GM23338 (cell line): ENCODE results near the gene KCNS3. TPM values are rescaled to one million over a fixed set of nuclear protein-coding genes. Genes with fewer than 3 reads are reported as not detected.

Experiments
- ATAC-seq: fragments of 200-7000 bp; cut with Tn5 transposase; 3 replicates; pipeline ENCODE4 v1.9.1; 2020
- DNase-seq: peaks from one replicate; pipeline ENCODE4 v3.0.0-alpha.2; 2015; ENCODE audit warnings: low spot score
- H2AFZ ChIP-seq: fragments of 200-600 bp; sonication (generic); 2 replicates; pipeline ENCODE4 v1.8.0; 2016; ENCODE audit warnings: antibody characterized with exemption, mild to moderate bottlenecking, moderate library complexity
- H3F3A ChIP-seq: fragments of 200-600 bp; sonication (generic); replicated peaks from 2 replicates; pipeline ENCODE4 v1.8.0; 2017; ENCODE audit warnings: antibody characterized with exemption, mixed run types, low read depth
- H3K27ac ChIP-seq: fragments of 200-600 bp; sonication (generic); 2 replicates; pipeline ENCODE4 v1.6.1; 2016; ENCODE audit warnings: low read depth
- H3K27me3 ChIP-seq: fragments of 200-600 bp; sonication (generic); 2 replicates; pipeline ENCODE4 v1.8.0; 2016; ENCODE audit warnings: mild to moderate bottlenecking, mixed run types, moderate library complexity; ENCODE audit not compliant: insufficient read depth
- H3K36me3 ChIP-seq: fragments of 200-600 bp; sonication (generic); 2 replicates; pipeline ENCODE4 v1.8.0; 2016; ENCODE audit warnings: mild to moderate bottlenecking; ENCODE audit not compliant: insufficient read depth
- H3K4me1 ChIP-seq: fragments of 200-600 bp; sonication (generic); 2 replicates; pipeline ENCODE4 v1.8.0; 2016; ENCODE audit warnings: mild to moderate bottlenecking, moderate library complexity; ENCODE audit not compliant: insufficient read depth
- H3K4me2 ChIP-seq: fragments of 200-600 bp; sonication (generic); 2 replicates; pipeline ENCODE4 v1.7.1; 2017; ENCODE audit warnings: mixed run types
- H3K4me3 ChIP-seq: fragments of 200-600 bp; sonication (generic); 2 replicates; pipeline ENCODE4 v1.6.1; 2016; ENCODE audit warnings: mixed run types
- H3K79me2 ChIP-seq: fragments of 200-600 bp; sonication (generic); replicated peaks from 2 replicates; pipeline ENCODE4 v1.8.0; 2017; ENCODE audit warnings: mild to moderate bottlenecking; ENCODE audit not compliant: insufficient read depth
- H3K9me2 ChIP-seq: fragments of 200-600 bp; sonication (generic); 2 replicates; pipeline ENCODE4 v1.8.0; 2017; ENCODE audit not compliant: insufficient read depth
- H4K20me1 ChIP-seq: fragments of 200-600 bp; sonication (generic); replicated peaks from 2 replicates; pipeline ENCODE4 v1.8.0; 2017; ENCODE audit warnings: mild to moderate bottlenecking; ENCODE audit not compliant: insufficient read depth
- H3K27ac Mint-ChIP-seq: 2 replicates; pipeline ENCODE4 v1.8.0; 2020; ENCODE audit warnings: inconsistent platforms, mild to moderate bottlenecking, moderate library complexity, mixed read lengths
- H3K27me3 Mint-ChIP-seq: 3 replicates; pipeline ENCODE4 v1.8.0; 2022; ENCODE audit warnings: low read depth, mild to moderate bottlenecking, moderate library complexity, mixed read lengths, inconsistent platforms; ENCODE audit not compliant: insufficient read depth, poor library complexity
- H3K36me3 Mint-ChIP-seq: 3 replicates; pipeline ENCODE4 v1.8.0; 2021; ENCODE audit warnings: low read depth, mild to moderate bottlenecking, inconsistent platforms, moderate library complexity, mixed read lengths
- H3K4me1 Mint-ChIP-seq: 3 replicates; pipeline ENCODE4 v1.8.0; 2020; ENCODE audit warnings: mild to moderate bottlenecking, inconsistent platforms, mixed read lengths
- H3K4me3 Mint-ChIP-seq: 3 replicates; pipeline ENCODE4 v1.8.0; 2021; ENCODE audit warnings: moderate library complexity, mild to moderate bottlenecking, inconsistent platforms, mixed read lengths
- H3K9me3 Mint-ChIP-seq: 3 replicates; pipeline ENCODE4 v1.8.0; 2020; ENCODE audit warnings: moderate library complexity, mild to moderate bottlenecking, inconsistent platforms, mixed read lengths
- CTCF ChIP-seq, 2 experiments: fragments of 200-600 bp in 1 of 2; sonication (generic) in 1 of 2; conservative IDR thresholded peaks; 2 replicates each; pipeline versions ENCODE4 v1.5.1 to v1.6.1; 2016 to 2017; ENCODE audit warnings: antibody characterized with exemption in 2 of 2, low read depth in 2 of 2, mild to moderate bottlenecking in 2 of 2, moderate library complexity in 1 of 2
- ETS1 ChIP-seq: IDR thresholded peaks from 2 replicates; pipeline ENCODE4 v1.6.1; 2016; ENCODE audit warnings: antibody characterized with exemption
- EZH2 ChIP-seq: fragments of 200-600 bp; sonication (generic); IDR thresholded peaks from one replicate; pipeline ENCODE4 v1.8.0; 2017; ENCODE audit warnings: antibody characterized with exemption, mild to moderate bottlenecking, low read depth; ENCODE audit not compliant: unreplicated experiment
- EZH2phosphoT487 ChIP-seq: fragments of 200-600 bp; sonication (generic); IDR thresholded peaks from one replicate; pipeline ENCODE4 v1.8.1; 2018; ENCODE audit warnings: antibody characterized with exemption; ENCODE audit not compliant: unreplicated experiment
- JUNB ChIP-seq: IDR thresholded peaks from one replicate; pipeline ENCODE4 v1.6.1; 2016; ENCODE audit warnings: antibody characterized with exemption; ENCODE audit not compliant: unreplicated experiment
- NANOG ChIP-seq: IDR thresholded peaks from 2 replicates; pipeline ENCODE4 v1.6.1; 2016; ENCODE audit warnings: antibody characterized with exemption, borderline replicate concordance
- STAT1 ChIP-seq: IDR thresholded peaks from one replicate; pipeline ENCODE4 v1.6.1; 2016; ENCODE audit warnings: antibody characterized with exemption; ENCODE audit not compliant: unreplicated experiment
- ZNF114 ChIP-seq: fragments of 250-450 bp; sonication (Bioruptor Pico); IDR thresholded peaks from 2 replicates; pipeline ENCODE4 v1.5.0; 2020; ENCODE audit warnings: mild to moderate bottlenecking, moderate library complexity
- ZNF331 ChIP-seq: fragments of 250-450 bp; sonication (Bioruptor Pico); IDR thresholded peaks from 2 replicates; pipeline ENCODE4 v1.5.0; 2020; ENCODE audit warnings: low read depth, mild to moderate bottlenecking, moderate library complexity
- ZNF462 ChIP-seq: fragments of 250-450 bp; sonication (Bioruptor Pico); IDR thresholded peaks from 2 replicates; pipeline ENCODE4 v1.5.0; 2020; ENCODE audit warnings: mild to moderate bottlenecking, moderate library complexity
- polyA plus RNA-seq: library from polyadenylated mRNA; unstranded; fragments of >200 nt; fragmentation: Nextera tagmentation; extraction: Ambion mirVana; gene quantifications from 2 replicates; pipeline ENCODE4 v1.2.1, GENCODE V29; 2016
- total RNA-seq: library from RNA; depleted of rRNA; stranded (reverse); fragments of >200 nt; shearing (Covaris generic); gene quantifications from 2 replicates; pipeline ENCODE4 v1.2.3, GENCODE V29; 2014

Gene KCNS3
- total and polyA plus RNA-seq, 2 experiments from 2014 or later: 23.2 to 80.0 TPM

GRCh38 chr2:17846676-17847075, 31.8 kb upstream of the KCNS3 start (continued):
- no peak for TF ChIP-seq CTCF (conservative IDR thresholded peaks at IDR 0.05; ENCODE audit: low read depth in 2 of 2)

- Mint-ChIP-seq H3K36me3 (no peaks in the 10 kb centered on the region), H3K4me1 (peaks cover 3% of the 10 kb centered on the region; the same call in 1 of the 3 replicates), H3K9me3 (no peaks in the 10 kb centered on the region), H3K27me3 (peaks cover 1% of the 10 kb centered on the region), H3K27ac (no peak overlapping the region), H3K4me3 (no peak overlapping the region)
- Histone ChIP-seq H3F3A (no peaks in the 10 kb centered on the region), H3K4me2 (no peak overlapping the region), H3K79me2 (no peaks in the 10 kb centered on the region), H4K20me1 (no peaks in the 10 kb centered on the region), H2AFZ (no peak overlapping the region), H3K9me2 (0 out of 2 replicates have a peak, but pooled peaks cover 2% of the 10 kb centered on the region), H3K4me1 (no peaks in the 10 kb centered on the region), H3K27me3 (no peaks in the 10 kb centered on the region), H3K4me3 (no peak overlapping the region), H3K36me3 (no peaks in the 10 kb centered on the region), H3K27ac (no peak overlapping the region)
- ATAC-seq: no peak
- no peak for DNase-seq
- no peak for TF ChIP-seq ZNF462 (CRISPR knock-in tag)
- no peak for TF ChIP-seq JUNB
- no peak for TF ChIP-seq EZH2
- no peak for TF ChIP-seq NANOG
- no peak for TF ChIP-seq ZNF331
- no peak for TF ChIP-seq CTCF (conservative IDR thresholded peaks at IDR 0.05; ENCODE audit: low read depth in 2 of 2)
- TF ChIP-seq ETS1: no peak
- TF ChIP-seq ZNF114 (CRISPR knock-in tag): no peak
- TF ChIP-seq STAT1: no peak
- no peak for TF ChIP-seq EZH2phosphoT487
These were observed 31.2 kb upstream of the KCNS3 start for GRCh38 chr2:17847236-17847635.
